Astrocyte of the cerebellum (primary cell): ENCODE measurements around the gene AGXT2.

Experiments used
- DNase-seq: peaks from one replicate; pipeline ENCODE4 v3.0.0-alpha.2; 2011; ENCODE audit warnings: low read depth
- H3K4me3 ChIP-seq: 2 replicates; pipeline ENCODE4 v1.5.1; 2011; ENCODE audit warnings: mild to moderate bottlenecking, low read depth, low read length, moderate library complexity
- in situ Hi-C: cut with HindIII; loops from 2 replicates; pipeline ENCODE4 v1.10.0; 2017; ENCODE audit warnings: low sequenced_read_pairs
- TF ChIP-seq, protein P1 (sequence below): IDR thresholded peaks from 2 replicates; pipeline ENCODE4 v1.5.1; 2012; ENCODE audit warnings: low read length, low read depth, moderate library complexity, mild to moderate bottlenecking; ENCODE audit errors: missing control alignments

Gene AGXT2, protein sequence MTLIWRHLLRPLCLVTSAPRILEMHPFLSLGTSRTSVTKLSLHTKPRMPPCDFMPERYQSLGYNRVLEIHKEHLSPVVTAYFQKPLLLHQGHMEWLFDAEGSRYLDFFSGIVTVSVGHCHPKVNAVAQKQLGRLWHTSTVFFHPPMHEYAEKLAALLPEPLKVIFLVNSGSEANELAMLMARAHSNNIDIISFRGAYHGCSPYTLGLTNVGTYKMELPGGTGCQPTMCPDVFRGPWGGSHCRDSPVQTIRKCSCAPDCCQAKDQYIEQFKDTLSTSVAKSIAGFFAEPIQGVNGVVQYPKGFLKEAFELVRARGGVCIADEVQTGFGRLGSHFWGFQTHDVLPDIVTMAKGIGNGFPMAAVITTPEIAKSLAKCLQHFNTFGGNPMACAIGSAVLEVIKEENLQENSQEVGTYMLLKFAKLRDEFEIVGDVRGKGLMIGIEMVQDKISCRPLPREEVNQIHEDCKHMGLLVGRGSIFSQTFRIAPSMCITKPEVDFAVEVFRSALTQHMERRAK

GRCh38 chr5:35047785-35048404 lies at the start of gene AGXT2:
TSS of gene AGXT2 (minus strand) at chr5:35047949. CDS start at chr5:35047892, 57 bp downstream.
- no peak within 1 kb of the TSS for H3K4me3 ChIP-seq
- no peak for DNase-seq
- in situ Hi-C loops: no loop called here
- TF ChIP-seq, protein P1, sequence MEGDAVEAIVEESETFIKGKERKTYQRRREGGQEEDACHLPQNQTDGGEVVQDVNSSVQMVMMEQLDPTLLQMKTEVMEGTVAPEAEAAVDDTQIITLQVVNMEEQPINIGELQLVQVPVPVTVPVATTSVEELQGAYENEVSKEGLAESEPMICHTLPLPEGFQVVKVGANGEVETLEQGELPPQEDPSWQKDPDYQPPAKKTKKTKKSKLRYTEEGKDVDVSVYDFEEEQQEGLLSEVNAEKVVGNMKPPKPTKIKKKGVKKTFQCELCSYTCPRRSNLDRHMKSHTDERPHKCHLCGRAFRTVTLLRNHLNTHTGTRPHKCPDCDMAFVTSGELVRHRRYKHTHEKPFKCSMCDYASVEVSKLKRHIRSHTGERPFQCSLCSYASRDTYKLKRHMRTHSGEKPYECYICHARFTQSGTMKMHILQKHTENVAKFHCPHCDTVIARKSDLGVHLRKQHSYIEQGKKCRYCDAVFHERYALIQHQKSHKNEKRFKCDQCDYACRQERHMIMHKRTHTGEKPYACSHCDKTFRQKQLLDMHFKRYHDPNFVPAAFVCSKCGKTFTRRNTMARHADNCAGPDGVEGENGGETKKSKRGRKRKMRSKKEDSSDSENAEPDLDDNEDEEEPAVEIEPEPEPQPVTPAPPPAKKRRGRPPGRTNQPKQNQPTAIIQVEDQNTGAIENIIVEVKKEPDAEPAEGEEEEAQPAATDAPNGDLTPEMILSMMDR: no peak

- no peak overlapping the region for H3K4me3 ChIP-seq
- in situ Hi-C loops: no loop called here
- TF ChIP-seq, protein P1: no peak
- no peak for DNase-seq
Measured at GRCh38 chr5:35096932-35097331, 49.2 kb upstream of the AGXT2 start.

DNA sequence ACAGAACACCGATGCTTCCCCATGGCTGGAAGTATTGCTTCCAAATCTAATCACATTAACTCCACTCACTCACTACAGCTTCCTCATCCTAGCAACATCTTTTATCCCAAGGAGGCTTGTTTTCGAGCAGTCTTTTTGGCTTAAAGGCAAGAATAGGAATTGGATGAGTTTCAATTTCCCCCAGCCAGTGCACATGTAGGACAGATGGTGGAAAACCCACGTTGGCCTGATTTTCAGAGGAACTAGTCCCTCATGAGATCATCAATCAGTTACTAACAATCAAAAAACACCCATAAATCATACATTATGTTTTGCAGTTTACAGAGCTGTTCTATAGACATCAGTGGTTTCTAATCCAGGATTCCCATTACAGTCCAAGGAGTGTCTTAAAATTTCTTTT lies 48.5 kb upstream of the AGXT2 start:
- in situ Hi-C loops: no loop called here
- DNase-seq: no peak
- H3K4me3 ChIP-seq: no peak overlapping the region
- TF ChIP-seq, protein P1: no peak

GRCh38 chr5:35095366-35095765 lies 47.6 kb upstream of the AGXT2 start:
- H3K4me3 ChIP-seq: no peak overlapping the region
- TF ChIP-seq, protein P1: no peak
- DNase-seq: no peak
- in situ Hi-C loops: no loop called here

DNA sequence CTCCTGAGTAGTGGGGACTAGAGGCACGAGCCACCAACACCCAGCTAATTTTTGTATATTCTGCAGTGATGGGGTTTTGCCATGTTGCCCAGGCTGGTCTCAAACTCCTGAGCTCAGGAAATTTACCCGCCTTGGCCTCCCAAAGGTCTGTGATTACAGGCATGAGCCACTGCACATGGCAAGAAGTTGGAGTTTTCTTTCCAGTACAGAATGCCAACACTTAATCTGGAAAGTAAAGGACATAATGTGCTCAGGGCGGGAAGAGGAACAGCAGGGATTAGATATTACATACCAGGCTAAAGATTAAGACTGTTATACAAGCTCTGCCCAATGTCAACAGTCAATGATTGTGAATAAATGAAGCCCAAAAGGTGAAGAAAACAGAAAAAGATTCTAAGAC lies 47.2 kb upstream of the AGXT2 start:
- H3K4me3 ChIP-seq: no peak overlapping the region
- DNase-seq: no peak
- in situ Hi-C loops: no loop called here
- TF ChIP-seq, protein P1: no peak

DNA sequence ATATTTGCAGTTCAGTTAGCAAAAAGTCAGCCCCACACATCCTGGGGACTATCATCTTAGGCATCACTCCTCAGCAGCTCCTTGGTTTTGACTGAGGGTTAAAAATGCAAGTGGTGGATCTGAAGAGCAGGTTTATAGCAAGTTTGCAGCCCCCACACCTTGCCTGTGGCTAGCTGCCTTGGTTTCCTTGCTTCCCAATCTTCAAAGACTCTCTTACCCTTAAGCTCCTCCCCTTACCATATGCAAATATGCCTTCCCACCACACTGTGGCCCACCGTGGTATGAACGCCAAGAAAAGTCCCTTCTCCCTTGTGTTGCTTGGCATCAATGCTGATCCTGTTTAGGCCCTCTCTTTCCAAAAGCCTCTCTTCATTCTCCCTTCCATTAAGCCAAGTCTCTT lies 45.0 kb upstream of the AGXT2 start:
- TF ChIP-seq, protein P1: no peak
- no peak overlapping the region for H3K4me3 ChIP-seq
- in situ Hi-C loops: no loop called here
- no peak for DNase-seq
